HG03575 (cell line): ENCODE data around the gene GPR141.

ENCODE experiments used
- ATAC-seq: cut with Tn5 transposase; IDR thresholded peaks from one replicate; pipeline ENCODE4 v1.9.1; 2021; ENCODE audit not compliant: unreplicated experiment, insufficient number of reproducible peaks, low FRiP score; ENCODE audit errors: extremely low read depth

Gene GPR141, protein sequence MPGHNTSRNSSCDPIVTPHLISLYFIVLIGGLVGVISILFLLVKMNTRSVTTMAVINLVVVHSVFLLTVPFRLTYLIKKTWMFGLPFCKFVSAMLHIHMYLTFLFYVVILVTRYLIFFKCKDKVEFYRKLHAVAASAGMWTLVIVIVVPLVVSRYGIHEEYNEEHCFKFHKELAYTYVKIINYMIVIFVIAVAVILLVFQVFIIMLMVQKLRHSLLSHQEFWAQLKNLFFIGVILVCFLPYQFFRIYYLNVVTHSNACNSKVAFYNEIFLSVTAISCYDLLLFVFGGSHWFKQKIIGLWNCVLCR

DNA sequence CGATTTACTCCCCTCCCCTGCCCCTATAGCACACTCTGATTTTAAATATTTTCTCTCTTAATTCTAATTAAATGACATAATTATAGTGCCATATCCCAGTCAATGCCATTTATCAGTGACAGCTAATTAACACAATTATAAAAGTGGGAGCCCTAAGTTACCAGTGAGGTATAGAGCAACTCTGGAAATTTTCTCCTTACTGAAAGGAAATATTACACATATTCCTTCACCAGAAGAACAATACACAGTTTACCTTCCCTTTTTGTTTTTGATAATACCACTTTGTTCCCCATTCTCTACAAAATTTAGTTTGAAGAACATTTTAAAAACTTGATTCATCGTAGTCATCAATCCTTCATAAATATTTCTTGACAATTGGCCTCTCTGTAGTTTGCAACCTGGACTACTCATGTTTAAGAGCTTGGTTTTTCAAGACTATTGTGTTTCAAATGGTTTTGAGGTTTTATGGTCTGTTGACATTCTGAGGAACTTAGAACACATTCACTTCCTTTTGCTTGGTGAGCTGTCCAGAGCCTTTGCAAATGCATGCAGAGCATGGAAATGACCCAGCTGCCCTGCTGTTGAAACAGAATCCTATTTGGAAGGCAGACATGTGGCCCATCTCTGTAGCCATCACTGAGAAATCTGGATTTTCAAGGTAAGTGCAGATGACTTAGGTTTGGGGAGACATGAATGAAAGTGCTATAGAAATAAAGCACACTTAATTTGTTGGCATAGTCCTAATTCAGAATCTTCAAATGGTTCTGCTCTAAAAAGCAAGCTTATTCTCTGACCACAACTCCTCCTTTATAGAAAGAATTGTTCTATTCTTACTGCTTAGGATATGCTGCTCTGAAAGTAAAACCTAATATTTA, at the start of gene GPR141:
Gene GPR141, plus strand, starts transcription at position 521 of the 875 bp plus-strand sequence. CDS start 56,628 bp downstream, outside the sequence.
- ATAC-seq: peak; percentile 71

DNA sequence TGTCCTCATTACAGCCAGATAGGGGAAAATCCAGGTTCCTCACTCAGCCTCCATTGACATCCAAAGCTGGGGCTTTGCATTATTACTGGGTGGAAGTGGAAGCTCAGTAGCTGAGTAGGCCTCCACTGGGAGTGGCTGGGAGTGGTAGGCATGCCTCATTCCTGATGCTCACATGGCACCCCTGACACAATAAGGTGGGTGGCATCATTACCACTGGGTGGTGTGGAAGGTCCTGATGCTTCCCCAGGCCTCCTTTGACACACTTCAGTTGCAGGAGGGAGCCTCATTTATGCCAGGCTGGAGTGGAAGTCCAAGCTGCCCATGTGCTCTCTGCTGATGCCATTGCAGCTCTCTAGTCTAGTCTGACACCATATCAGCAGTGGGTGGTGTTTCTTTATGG, 48.2 kb upstream of the GPR141 start:
- no peak for ATAC-seq

DNA sequence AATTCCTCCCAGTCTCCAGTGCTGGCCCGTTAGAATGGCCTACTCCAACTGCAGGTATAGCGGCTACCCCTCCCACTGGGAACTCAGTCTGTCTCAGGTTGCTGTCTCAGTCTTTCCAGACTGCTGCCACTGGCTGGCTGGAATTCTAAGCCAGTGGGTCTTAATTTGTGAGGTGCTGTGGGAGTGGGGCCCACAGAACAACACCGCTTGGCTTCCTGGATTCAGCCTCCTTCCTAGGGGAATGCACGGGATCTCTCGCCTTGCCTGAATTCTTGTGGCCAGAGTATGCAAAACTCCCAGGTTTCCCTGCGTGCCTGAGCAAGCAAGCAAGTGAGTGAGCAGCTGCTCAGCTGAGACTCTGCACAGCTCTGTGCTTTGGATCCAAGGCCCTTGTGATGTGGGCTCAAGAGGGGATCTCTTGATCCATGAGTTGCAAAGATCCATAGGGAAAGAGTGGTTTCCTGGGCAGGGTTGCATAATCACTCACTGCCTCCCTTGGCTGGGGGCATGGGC, 41.5 kb upstream of the GPR141 start:
- no peak for ATAC-seq

DNA sequence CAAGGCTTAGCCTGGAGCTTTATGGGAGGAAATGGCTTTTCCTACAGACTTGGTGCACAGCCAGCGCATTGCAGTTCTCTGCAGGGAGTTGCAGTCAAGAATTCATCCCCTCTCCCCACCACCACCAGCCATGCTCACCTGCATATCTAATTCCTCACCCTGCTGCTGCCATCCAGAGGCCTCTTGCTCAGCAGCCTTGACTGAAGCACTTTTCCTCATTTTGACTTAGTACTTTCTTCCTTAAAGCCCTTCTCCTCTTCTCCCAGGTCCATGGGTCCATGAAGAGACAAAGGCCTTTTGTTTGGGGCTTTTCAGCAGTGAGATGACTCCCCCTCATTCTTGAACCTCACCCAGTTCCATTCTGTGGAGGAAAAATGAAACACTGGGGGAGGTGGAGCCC, 39.7 kb upstream of the GPR141 start:
- ATAC-seq: no peak

DNA sequence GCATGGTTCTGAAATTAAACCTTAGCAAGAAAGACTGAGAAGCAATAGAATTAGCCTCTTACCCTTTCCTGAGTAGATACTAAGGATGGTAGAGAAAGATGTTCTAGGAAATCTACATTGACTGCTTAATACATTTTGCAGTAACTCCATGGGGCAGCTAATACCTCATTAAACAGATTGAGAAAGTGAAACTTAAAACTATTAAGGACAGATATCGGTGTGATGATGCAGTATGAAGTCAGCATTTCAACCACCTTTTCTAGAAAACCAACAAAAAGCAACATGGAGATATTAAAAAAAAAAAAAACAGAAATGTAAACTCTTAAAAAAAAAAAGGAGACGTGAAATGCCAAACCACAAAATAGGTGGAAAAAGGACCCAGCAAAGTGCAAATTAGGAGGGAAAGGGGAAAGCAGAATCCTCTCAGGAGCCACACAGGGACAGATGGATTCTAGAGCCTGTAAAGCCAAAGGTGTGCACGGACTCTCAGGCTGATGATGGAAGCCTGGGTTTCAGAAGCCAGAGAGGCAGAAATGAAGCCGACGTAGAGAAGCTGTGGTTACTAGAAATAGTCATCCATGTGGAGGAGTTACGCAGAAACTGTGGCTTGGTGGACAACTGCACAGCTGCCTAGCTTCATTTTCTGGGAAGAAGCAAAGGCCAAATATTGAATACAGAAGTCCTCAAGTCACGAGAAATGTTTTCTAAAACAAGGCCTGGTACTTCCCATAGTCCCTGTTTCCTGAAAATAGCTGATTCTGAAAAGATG, 38.1 kb upstream of the GPR141 start:
- ATAC-seq: no peak

DNA sequence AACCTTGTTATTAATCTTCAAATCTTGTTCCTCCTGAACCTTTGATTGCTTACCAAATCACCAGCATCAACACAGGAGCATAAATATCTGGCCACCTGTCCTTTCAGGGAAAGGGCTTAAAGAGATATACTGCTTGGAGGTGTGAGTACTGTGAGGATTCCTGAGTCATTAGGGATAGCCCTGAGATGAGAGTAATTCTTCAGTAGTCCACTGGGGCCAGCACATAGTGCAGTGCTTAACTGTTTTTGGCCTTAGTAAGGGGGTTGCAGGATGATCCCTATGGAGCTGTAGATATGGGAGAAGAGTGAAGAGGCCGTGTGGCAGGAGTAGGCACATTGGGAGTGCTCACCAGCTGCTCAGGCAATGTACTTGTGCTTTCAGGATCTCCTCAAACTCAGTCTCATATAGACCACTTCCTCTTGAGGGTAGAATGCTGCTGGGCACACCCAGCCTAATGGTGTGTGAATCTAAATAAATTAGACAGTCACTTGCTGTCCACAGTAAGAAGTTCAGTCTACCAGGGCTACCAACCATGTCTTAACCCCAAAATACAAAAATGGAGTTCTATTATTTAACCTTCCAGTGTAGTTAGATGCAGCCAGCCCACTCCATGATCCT, 26.5 kb upstream of the GPR141 start:
- ATAC-seq: peak; percentile 61

DNA sequence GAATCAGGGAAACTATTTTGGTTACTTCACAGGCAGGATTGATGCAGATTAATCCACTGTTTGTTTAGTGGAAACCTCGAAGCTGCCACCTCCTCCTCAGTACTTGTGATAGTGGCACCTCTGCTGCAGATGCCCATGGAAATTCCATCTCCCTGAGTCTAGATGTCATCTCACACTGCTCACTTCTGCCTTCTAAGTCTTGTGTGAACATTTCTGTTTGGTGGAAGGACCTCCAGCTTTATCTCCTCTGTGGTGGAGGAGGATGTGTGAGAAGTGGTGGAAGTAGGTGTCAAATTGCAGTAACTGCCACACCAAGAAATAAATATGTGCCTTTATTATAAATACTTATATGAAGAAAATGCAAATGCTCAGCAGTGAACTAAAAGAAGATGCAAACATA, 25.8 kb upstream of the GPR141 start:
- ATAC-seq: no peak

DNA sequence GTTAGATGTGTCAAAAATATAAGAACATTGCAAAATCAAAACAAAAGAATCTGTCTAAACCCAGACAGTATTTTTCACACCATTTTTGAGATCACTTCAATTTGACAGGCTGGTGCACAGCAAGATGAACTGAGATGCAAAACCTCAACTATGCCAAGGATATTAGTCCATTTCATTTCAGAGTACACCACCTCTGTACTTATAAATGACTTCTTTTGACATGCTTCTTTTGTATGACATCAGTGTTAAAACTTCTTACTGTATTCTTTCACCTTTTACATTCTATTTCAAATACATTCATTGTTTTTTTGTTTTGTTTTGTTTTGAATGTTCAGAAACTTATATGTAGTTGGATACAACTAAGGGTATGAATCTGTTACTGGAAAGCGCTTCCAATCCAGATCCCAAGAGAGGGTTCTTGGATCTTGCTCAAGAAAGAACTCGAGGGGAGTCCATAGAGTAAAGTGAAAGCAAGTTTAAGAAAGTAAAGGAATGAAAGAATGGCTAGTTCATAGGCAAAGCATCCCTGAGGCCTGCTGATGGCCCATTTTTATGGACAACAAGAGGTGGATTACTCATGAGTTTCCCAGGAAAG, 23.5 kb upstream of the GPR141 start:
- ATAC-seq: no peak

DNA sequence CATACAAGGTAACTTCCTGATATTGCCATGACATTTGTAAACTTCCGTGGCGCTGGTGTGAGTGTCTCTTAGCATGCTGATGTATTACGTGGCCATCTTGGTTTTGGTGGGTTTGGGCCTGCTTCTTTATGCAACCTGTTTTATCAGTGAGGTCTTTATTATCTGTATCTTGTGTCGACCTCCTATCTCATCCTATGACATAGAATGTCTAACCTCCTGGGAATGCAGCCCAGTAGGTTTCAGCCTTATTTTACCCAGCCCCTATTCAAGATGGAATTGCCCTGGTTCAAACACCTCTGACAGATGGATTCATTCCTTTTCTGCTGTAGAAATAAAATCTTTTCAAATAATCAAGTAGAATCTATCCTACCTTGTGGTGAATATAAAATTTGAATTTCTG, 23.0 kb upstream of the GPR141 start:
- ATAC-seq: no peak

DNA sequence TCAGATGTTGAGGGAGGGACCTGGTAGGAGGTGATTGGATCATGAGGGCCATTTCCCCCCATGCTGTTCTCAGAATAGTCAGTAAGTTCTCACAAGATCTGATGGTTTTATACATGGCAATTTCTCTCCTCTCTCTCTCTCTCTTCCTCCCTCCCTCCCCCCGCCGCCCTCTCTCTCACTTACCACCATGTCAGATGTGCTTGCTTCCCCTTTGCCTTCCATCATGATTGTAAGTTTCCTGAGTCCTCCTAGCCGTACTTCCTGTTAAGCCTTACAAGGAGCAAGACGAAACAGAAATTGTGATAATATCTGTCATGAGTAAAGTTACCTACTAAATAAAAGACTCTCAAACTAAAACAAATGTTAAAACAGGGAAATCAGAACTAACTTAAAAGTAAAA, 19.9 kb upstream of the GPR141 start:
- ATAC-seq: no peak

DNA sequence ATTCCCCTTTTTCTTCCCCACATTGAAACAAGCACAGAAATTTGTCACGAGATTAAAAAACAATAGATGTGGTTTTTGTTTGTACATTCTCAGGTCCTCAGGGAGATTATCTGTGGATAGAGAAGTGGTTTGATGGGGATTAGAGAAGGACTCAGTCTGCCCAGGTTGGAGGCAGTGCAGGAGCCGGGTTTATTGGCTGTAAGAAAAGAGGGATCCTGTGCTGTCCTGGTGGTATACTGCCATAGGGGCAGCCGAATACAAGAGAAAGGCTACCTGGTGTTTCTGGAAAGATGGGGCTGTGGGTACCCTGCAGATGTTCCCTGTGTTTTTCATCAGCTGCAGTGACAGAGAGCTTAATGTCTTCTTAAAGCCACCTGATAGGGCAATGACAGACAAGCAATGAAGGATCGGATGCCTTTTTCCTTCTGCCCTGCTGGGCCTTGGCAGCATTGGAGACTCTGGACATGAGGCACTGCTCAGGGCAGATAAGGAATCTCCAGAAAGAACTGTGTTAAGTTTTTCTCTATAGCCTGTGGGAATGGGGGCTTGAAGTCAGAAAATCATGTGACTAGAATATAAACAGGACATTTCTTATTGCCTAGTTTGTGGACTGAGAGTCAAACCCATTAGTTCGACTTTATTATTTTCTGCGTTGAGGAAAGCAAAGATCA, 18.1 kb upstream of the GPR141 start:
- ATAC-seq: no peak

DNA sequence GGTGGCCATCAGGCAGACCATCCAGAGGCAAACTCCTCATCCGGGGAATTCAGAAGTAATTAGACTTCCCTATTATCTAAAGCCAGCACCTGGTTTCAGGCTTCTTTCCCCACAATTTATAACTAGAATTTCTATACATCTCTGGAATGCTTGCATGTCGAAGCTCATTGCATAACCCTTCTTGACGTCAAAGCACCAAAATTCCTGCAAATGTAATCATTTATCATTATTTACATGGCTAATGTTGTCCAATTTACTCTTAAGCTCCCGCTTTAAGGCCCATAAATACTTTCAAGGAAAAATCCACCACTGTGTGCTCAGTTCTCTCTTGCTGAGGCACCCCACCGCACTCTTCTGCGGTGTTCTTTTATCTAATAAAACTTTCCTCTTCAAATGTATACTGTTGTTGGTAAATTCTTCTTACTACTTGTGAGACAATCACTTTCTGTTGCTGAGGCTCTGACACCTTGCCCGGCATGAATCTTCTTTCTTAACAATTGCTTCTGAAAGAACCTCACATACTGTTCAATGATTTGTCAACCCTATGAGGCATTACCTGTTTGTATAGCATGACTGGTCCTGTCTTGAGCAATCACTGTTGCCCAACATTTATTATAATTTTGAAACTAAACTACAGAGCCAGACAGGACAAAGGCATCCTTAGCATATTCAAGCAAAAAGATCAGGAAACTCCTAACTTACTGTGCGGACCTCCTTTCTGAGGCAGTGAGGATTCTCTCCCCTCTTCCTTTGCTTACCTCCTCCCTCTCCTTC, 17.4 kb upstream of the GPR141 start:
- ATAC-seq: no peak

DNA sequence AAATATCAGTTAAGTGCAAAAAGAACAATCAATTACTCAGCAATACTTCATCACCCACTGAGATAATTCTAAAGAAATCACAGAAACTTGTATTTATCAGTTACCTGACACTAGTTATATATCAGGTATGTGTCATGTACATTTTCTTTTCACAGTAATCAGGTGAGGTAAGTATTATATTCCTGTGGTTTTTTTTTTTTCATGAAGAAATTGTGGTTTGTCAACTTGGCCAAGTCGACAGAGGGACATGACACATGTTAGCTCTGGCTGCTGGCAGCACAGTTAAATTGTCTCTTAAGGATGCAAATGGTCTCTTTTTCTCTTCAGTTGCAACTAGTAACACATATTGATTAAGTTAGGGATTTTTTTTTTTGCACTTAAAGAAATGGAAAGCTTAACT, 13.7 kb upstream of the GPR141 start:
- ATAC-seq: no peak

DNA sequence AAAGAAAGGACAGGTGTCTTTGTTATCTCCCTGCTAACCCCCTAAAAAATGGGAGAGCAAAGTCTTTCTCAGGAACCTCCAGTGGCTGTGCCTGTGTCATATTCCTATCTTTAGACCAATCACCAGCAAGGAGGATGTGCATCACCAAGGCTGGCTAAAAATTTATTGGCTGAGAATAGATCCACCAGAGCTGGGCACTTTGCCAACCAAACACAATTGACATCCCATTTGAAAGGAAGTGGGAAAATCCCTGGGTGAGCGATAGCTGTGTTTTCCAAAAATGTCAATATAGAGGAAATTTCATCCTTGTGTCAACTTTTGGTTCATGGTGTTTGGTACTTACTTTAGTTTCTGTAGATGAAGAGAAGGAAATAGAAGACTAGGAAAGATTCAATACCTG, 13.1 kb upstream of the GPR141 start:
- ATAC-seq: no peak

DNA sequence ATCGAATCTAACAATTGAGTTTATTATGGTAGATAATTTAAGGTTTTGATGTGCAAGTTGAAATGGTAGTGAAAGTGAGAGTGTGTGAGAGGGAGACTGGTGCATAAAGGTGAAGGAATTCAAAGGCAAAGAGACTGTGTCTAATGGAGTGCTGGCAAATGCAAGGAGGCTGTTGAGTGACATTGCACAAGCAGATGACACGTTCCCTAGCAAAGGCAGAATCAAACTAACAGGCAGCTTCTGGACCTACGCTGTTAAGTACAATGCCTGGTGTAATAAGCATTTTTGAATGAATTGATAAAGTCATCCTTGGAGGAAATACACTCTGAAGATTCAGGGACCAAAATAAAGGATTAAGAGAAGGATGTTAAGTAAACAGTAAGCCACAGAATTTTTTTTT, 11.7 kb upstream of the GPR141 start:
- ATAC-seq: no peak

DNA sequence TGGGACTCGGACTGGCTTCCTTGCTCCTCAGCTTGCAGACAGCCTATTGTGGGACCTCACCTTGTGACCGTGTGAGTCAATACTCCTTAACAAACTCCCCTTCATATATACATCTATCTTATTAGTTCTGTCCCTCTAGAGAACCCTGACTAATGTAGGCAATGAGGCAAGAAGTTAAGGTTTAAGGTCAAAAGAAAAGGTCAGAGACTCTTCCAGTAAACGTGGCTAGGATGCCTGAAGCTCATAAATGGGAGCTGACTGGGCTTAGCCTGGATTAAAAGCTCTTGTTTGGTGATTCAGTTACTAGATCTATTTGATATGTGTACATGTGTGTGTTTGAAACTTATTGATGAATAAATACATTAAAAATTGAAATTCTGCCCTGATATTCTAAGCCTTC, 10.6 kb upstream of the GPR141 start:
- no peak for ATAC-seq

DNA sequence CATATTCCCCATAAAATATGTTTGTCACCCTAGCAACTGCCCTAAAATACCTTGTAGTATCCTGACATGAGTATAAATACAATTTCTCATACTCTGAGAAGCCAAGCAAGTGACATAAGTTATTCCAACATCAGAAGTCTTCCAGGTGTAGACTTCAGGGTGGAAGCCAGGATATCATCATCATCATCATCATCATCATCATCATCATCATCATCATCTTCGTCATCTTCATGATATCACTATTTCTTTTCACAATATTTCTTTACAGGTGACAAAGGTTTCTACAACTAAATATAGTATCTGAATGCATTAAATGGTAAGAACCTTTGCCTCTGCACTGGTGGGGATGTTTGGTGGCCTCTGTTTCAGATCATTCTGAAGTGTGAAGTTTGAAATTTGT, 10.0 kb upstream of the GPR141 start:
- ATAC-seq: no peak

DNA sequence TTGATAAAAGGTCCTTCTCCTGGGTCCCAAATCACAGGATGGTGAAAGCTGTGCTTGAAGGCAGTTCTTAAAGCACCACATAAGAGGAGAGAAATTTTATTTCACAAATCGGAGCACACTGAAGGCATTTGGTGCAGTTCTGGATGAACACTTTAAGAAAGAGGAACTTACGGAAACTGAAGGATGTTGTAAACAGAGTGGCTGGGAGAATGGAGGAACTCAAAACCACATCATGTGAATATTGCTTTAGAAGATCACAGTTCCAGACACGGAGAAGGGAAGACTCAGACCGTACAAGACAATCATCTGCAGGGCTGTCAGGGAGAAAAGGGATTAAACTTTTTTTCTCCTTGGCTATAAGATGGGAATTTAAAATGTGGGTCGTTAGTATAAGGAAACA, 9.0 kb upstream of the GPR141 start:
- ATAC-seq: no peak
